ES-I3 (cell line): ENCODE measurements around the gene SMIM22.
"Not testable (repeated sequence)": the region's sequence is repeated elsewhere in the genome, so short reads cannot be mapped to it uniquely, and the experiment has no call there.

Experiments
- H3K36me3 ChIP-seq: 2 replicates; pipeline ENCODE4 v1.6.1; 2013; ENCODE audit warnings: mild to moderate bottlenecking, low read length, control low read depth, moderate library complexity; ENCODE audit not compliant: insufficient read depth
- H3K4me1 ChIP-seq: 2 replicates; pipeline ENCODE4 v1.6.1; 2013; ENCODE audit warnings: mild to moderate bottlenecking, control low read depth, low read length; ENCODE audit not compliant: insufficient read depth
- H3K9ac ChIP-seq: 2 replicates; pipeline ENCODE4 v1.6.1; 2013; ENCODE audit warnings: low read depth, mild to moderate bottlenecking, low read length, moderate library complexity
- H3K9me3 ChIP-seq: 2 replicates; pipeline ENCODE4 v1.6.1; 2013; ENCODE audit warnings: mild to moderate bottlenecking, low read length, moderate library complexity; ENCODE audit not compliant: control insufficient read depth, insufficient read depth

Gene SMIM22

GRCh38 chr16:4783251-4783950, 11.8 kb upstream of the SMIM22 start:
- Histone ChIP-seq H3K9me3 (no peaks in the 10 kb centered on the region), H3K9ac (no peak overlapping the region), H3K36me3 (no peaks in the 10 kb centered on the region), H3K4me1 (peaks cover 12% of the 10 kb centered on the region)

- H3K36me3 ChIP-seq = no peaks in the 10 kb centered on the region
- peaks cover 14% of the 10 kb centered on the region for H3K4me1 ChIP-seq
- H3K9me3 ChIP-seq = no peaks in the 10 kb centered on the region
- no peak overlapping the region for H3K9ac ChIP-seq
Observed at GRCh38 chr16:4783951-4784336, 11.2 kb upstream of the SMIM22 start.

- not testable (repeated sequence) for H3K9me3 ChIP-seq, H3K9ac ChIP-seq, H3K36me3 ChIP-seq
- H3K4me1 ChIP-seq = peaks cover 14% of the 10 kb centered on the region
Observed at GRCh38 chr16:4784444-4784987, 10.7 kb upstream of the SMIM22 start.

- Histone ChIP-seq H3K36me3 (no peaks in the 10 kb centered on the region), H3K9ac (no peak overlapping the region; the same call in 1 of the 2 replicates), H3K9me3 (no peaks in the 10 kb centered on the region), H3K4me1 (peaks cover 14% of the 10 kb centered on the region)
Observed at GRCh38 chr16:4785758-4786433, 9.3 kb upstream of the SMIM22 start.

- no peak overlapping the region for H3K9ac ChIP-seq
- H3K9me3 ChIP-seq = no peaks in the 10 kb centered on the region
- peaks cover 14% of the 10 kb centered on the region for H3K4me1 ChIP-seq
- no peaks in the 10 kb centered on the region for H3K36me3 ChIP-seq
Observed at GRCh38 chr16:4787068-4787467, 8.1 kb upstream of the SMIM22 start.

- no peaks in the 10 kb centered on the region for H3K9me3 ChIP-seq
- H3K36me3 ChIP-seq = no peaks in the 10 kb centered on the region
- H3K9ac ChIP-seq = no peak within 1 kb of the TSS
- H3K4me1 ChIP-seq = peaks cover 14% of the 10 kb centered on the region
Observed at GRCh38 chr16:4787627-4788482, 7.3 kb upstream of the SMIM22 start, which contains the start of gene SEPTIN12. SEPTIN12 (minus strand) TSS chr16:4788345; CDS start chr16:4787645, 700 bp downstream.

- no peaks in the 10 kb centered on the region for H3K9me3 ChIP-seq
- H3K4me1 ChIP-seq = peaks cover 14% of the 10 kb centered on the region
- no peak overlapping the region for H3K9ac ChIP-seq
- no peaks in the 10 kb centered on the region for H3K36me3 ChIP-seq
Observed at GRCh38 chr16:4788489-4788889, 6.7 kb upstream of the SMIM22 start.

GRCh38 chr16:4788910-4789309, 6.3 kb upstream of the SMIM22 start:
- peaks cover 14% of the 10 kb centered on the region for H3K4me1 ChIP-seq
- H3K9me3 ChIP-seq = no peaks in the 10 kb centered on the region
- no peak overlapping the region for H3K9ac ChIP-seq
- no peaks in the 10 kb centered on the region for H3K36me3 ChIP-seq

GRCh38 chr16:4790261-4790660, 4.9 kb upstream of the SMIM22 start:
- Histone ChIP-seq H3K9me3 (no peaks in the 10 kb centered on the region), H3K36me3 (no peaks in the 10 kb centered on the region), H3K4me1 (peaks cover 14% of the 10 kb centered on the region), H3K9ac (no peak overlapping the region)

- peaks cover 14% of the 10 kb centered on the region for H3K4me1 ChIP-seq
- no peaks in the 10 kb centered on the region for H3K36me3 ChIP-seq
- no peaks in the 10 kb centered on the region for H3K9me3 ChIP-seq
- no peak overlapping the region for H3K9ac ChIP-seq
Observed at GRCh38 chr16:4790871-4791270, 4.3 kb upstream of the SMIM22 start.

GRCh38 chr16:4792951-4793513, 2.1 kb upstream of the SMIM22 start:
- no peaks in the 10 kb centered on the region for H3K9me3 ChIP-seq
- peaks cover 6% of the 10 kb centered on the region for H3K4me1 ChIP-seq
- no peak overlapping the region for H3K9ac ChIP-seq
- no peaks in the 10 kb centered on the region for H3K36me3 ChIP-seq

- H3K4me1 ChIP-seq = no peaks in the 10 kb centered on the region
- no peak overlapping the region for H3K9ac ChIP-seq
- no peaks in the 10 kb centered on the region for H3K36me3 ChIP-seq
- H3K9me3 ChIP-seq = no peaks in the 10 kb centered on the region
Observed at GRCh38 chr16:4795828-4796572, 831 bp downstream of the SMIM22 start.

GRCh38 chr16:4796982-4797804, 2.0 kb downstream of the SMIM22 start:
- Histone ChIP-seq H3K9ac (no peak overlapping the region), H3K9me3 (no peaks in the 10 kb centered on the region), H3K4me1 (no peaks in the 10 kb centered on the region), H3K36me3 (no peaks in the 10 kb centered on the region)
